Transverse colon (tissue), 4 donors: ENCODE results near the gene MID2. TPM values are rescaled to one million over a fixed set of nuclear protein-coding genes. Genes with fewer than 3 reads are reported as not detected.
"Not testable (repeated sequence)": the region's sequence is repeated elsewhere in the genome, so short reads cannot be mapped to it uniquely, and the experiment has no call there.

Experiments used
- DNase-seq: peaks from one replicate; pipeline ENCODE4 v3.0.0-alpha.2; 2019
- H3K27ac ChIP-seq, 4 donors: fragments of 200-600 bp; sonication (generic); 2 replicates each; pipeline ENCODE4 v1.5.1; 2016 to 2018; ENCODE audit warnings: inconsistent platforms in 4 of 4
- H3K27me3 ChIP-seq: fragments of 200-600 bp; sonication (generic); 2 replicates; pipeline ENCODE4 v1.5.1; 2017; ENCODE audit warnings: inconsistent platforms
- H3K36me3 ChIP-seq, 4 donors: fragments of 200-600 bp; sonication (generic); 2 replicates each; pipeline ENCODE4 v1.5.1; 2017 to 2019; ENCODE audit warnings: inconsistent platforms in 4 of 4
- H3K4me1 ChIP-seq, 4 donors: fragments of 200-600 bp; sonication (generic); 2 replicates each; pipeline ENCODE4 v1.5.1; 2017 to 2020; ENCODE audit warnings: inconsistent platforms in 4 of 4
- H3K4me3 ChIP-seq, 4 donors: fragments of 200-600 bp; sonication (generic); 1 replicate in 1 of 4; 2 replicates in 3 of 4; pipeline versions ENCODE4 v1.5.1 to v1.6.1; 2017 to 2019; ENCODE audit warnings: inconsistent platforms in 4 of 4
- H3K9me3 ChIP-seq, 2 donors: fragments of 200-600 bp; sonication (generic); 2 replicates each; pipeline ENCODE4 v1.5.1; 2017 to 2019; ENCODE audit warnings: inconsistent platforms in 2 of 2
- EP300 ChIP-seq: sonication (generic); formaldehyde crosslinking; IDR thresholded peaks from one replicate; pipeline ENCODE4 v1.6.1; 2017; ENCODE audit warnings: antibody characterized with exemption, low read depth
- POLR2A ChIP-seq: fragments of 450-650 bp; IDR thresholded peaks from one replicate; pipeline ENCODE4 v1.6.1; 2016; ENCODE audit warnings: antibody characterized with exemption, mild to moderate bottlenecking, moderate library complexity
- POLR2AphosphoS5 ChIP-seq, 3 donors: sonication (generic); formaldehyde crosslinking; IDR thresholded peaks; one replicate each; pipeline ENCODE4 v1.6.1; 2016; ENCODE audit warnings: antibody characterized with exemption in 3 of 3
- WGBS, 2 donors: methylation state at CpG; one replicate each; pipeline ENCODE4 v1.1.5; 2018; ENCODE audit warnings: low coverage in 1 of 2; 5-methylcytosine and 5-hydroxymethylcytosine counted together
- in situ Hi-C, 4 donors: fragments of 200-750 bp; cut with MboI; loops; one replicate each; pipeline versions ENCODE4 v1.15.0 to v1.15.1; 2017; ENCODE audit warnings: low sequenced_read_pairs in 3 of 4, low pct_ligation_motif_present in 1 of 4, low pct_unique_long_range_greater_than_20kb in 1 of 4
- intact Hi-C: fragments of 100-400 bp; cut with DNase I; formaldehyde crosslinking; loops from one replicate; pipeline ENCODE4 v1.15.1; 2023; ENCODE audit warnings: low total_unique reads
- total RNA-seq, 4 donors: library from RNA; depleted of rRNA; stranded (reverse); fragments of >200 nt; gene quantifications; one replicate each; pipeline ENCODE4 v1.1.0, GENCODE V29; 2016
- TF ChIP-seq, protein P1 (sequence below), 5 experiments: fragments of 200-600 bp in 3 of 5; fragments of 450-650 bp in 2 of 5; sonication (generic) in 3 of 5; IDR thresholded peaks; 1 replicate in 2 of 5; 2 replicates in 3 of 5; pipeline ENCODE4 v1.5.1; 2016 to 2017; ENCODE audit warnings: antibody characterized with exemption in 5 of 5, inconsistent platforms in 3 of 5, mild to moderate bottlenecking in 2 of 5, moderate library complexity in 1 of 5

The MID2 gene
- total RNA-seq, 4 donors from 2014 or later, result 4.6 to 76.6 (median 12.8) TPM

DNA sequence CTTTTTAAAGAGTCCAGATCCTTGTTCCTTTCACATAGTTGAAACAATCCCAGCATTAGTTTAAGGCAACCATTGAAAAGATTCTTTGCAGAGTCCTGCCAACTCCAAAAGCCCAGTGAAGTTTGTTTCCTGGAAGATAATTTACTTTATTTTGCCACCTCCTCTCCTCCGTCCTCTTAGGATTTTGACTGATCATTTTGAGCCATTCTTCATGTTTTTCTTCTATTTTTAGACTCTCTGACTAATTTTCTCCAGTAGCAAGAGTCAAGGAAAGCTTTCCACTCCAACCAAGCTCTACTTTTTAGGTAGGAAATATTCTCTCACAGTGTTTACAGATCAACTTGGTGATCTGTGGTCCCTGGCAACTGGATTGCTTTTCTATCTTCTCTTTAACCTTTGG, 37.8 kb upstream of the MID2 start:
- in situ Hi-C loops, result loop anchor here in 1 of 4 donors (25.0 kb wide), 1 partner anchor 776 kb away; the partner anchor contains the start of gene MORC4

DNA sequence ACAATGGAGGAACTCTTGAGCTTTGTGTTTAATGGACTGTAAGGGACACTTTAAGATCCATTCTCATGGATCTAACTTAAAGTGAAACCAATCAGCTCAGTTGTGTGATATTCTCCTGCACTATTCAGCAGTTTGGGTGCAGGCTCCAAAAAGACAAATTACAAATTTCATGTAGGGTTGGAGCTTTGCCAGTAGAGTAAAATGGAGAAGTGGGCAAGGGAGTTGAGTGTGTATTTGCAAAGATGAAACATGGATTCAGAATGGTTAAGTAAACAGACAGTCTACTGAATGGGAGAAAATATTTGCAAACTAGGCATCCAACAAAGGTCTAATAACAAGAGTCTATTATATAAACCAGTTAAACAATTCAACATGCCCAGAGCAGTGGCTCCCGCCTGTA, 21.2 kb upstream of the MID2 start:
- no peaks in the 10 kb centered on the region for H3K9me3 ChIP-seq
- in situ Hi-C loops, result no loop called here
- DNase-seq, result no peak
- TF ChIP-seq POLR2A, result no peak
- no peak for TF ChIP-seq EP300
- TF ChIP-seq POLR2AphosphoS5 (IDR thresholded peaks at IDR 0.05), result no peak
- TF ChIP-seq, protein P1, sequence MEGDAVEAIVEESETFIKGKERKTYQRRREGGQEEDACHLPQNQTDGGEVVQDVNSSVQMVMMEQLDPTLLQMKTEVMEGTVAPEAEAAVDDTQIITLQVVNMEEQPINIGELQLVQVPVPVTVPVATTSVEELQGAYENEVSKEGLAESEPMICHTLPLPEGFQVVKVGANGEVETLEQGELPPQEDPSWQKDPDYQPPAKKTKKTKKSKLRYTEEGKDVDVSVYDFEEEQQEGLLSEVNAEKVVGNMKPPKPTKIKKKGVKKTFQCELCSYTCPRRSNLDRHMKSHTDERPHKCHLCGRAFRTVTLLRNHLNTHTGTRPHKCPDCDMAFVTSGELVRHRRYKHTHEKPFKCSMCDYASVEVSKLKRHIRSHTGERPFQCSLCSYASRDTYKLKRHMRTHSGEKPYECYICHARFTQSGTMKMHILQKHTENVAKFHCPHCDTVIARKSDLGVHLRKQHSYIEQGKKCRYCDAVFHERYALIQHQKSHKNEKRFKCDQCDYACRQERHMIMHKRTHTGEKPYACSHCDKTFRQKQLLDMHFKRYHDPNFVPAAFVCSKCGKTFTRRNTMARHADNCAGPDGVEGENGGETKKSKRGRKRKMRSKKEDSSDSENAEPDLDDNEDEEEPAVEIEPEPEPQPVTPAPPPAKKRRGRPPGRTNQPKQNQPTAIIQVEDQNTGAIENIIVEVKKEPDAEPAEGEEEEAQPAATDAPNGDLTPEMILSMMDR (IDR thresholded peaks at IDR 0.05), result no peak
- intact Hi-C loops, result no loop called here
- H3K4me3 ChIP-seq, result no peak overlapping the region
- no peak overlapping the region for H3K27ac ChIP-seq
- 64% methylated on average over 1 of the region's 1 CpG; no CpG with 5 or more reads in 1 of the 2 donors for WGBS, 2 donors
- no peaks in the 10 kb centered on the region for H3K27me3 ChIP-seq
- no peaks in the 10 kb centered on the region for H3K36me3 ChIP-seq
- no peaks in the 10 kb centered on the region for H3K4me1 ChIP-seq

More for the DNA sequence above, 37.8 kb upstream of the MID2 start:
- no peaks in the 10 kb centered on the region for H3K27me3 ChIP-seq
- no peaks in the 10 kb centered on the region for H3K9me3 ChIP-seq
- intact Hi-C loops, result no loop called here
- H3K27ac ChIP-seq, result no peak overlapping the region
- H3K4me1 ChIP-seq, result no peaks in the 10 kb centered on the region
- WGBS, 2 donors, result 21% methylated on average over 1 of the region's 1 CpG; no CpG with 5 or more reads in 1 of the 2 donors
- no peak for TF ChIP-seq POLR2A
- TF ChIP-seq, protein P1 (IDR thresholded peaks at IDR 0.05), result no peak
- no peak for TF ChIP-seq EP300
- DNase-seq, result no peak
- no peaks in the 10 kb centered on the region for H3K36me3 ChIP-seq
- H3K4me3 ChIP-seq, result no peak overlapping the region

DNA sequence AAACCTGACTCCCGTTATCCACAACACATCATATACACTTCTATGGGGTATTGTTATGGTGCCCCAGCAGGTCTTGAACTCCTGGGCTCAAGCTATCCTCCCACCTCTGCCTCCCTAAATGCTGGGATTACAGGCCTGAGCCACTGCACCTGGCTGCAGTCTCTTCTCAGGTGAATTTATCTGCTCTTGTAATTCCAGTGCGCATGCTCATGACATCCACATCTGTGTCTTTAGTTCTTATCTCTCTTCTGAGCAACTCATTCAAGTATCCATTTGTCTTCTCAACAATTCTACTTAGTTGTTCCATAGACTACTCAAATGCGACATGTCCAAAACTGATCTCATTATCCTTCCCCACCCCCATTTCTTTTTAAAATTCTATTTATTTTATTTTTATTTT, 20.5 kb upstream of the MID2 start:
- no peak for TF ChIP-seq POLR2A
- TF ChIP-seq, protein P1 (IDR thresholded peaks at IDR 0.05), result no peak
- TF ChIP-seq EP300, result no peak
- no peak for TF ChIP-seq POLR2AphosphoS5 (IDR thresholded peaks at IDR 0.05)
- Histone ChIP-seq H3K4me3 (no peak overlapping the region), H3K27ac (no peak overlapping the region), H3K4me1 (no peaks in the 10 kb centered on the region), H3K36me3 (no peaks in the 10 kb centered on the region), H3K9me3 (no peaks in the 10 kb centered on the region), H3K27me3 (no peaks in the 10 kb centered on the region)
- in situ Hi-C loops (no loop called here), intact Hi-C loops (no loop called here)
- DNase-seq, result no peak
- WGBS, 2 donors, result 94 to 100% methylated on average over 1 to 3 of the region's 3 CpGs

DNA sequence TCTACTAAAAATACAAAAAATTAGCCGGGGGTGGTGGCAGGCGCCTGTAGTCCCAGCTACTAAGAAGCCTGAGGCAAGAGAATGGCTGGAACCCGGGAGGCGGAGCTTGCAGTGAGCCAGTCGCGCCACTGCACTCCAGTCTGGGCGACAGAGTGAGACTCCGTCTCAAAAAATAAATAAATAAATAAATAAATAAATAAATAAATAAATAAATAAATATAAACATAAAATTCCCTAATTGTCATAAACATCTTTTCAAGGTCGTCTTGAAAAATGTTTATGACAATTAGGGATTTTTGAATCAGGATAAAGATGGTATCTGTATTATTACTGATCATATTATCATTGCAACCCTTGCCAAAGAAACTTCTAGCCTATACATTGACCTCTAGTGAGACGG, 15.6 kb upstream of the MID2 start:
- 82 to 84% methylated on average over 7 to 10 of the region's 10 CpGs for WGBS, 2 donors
- in situ Hi-C loops, result not testable (repeated sequence)

DNA sequence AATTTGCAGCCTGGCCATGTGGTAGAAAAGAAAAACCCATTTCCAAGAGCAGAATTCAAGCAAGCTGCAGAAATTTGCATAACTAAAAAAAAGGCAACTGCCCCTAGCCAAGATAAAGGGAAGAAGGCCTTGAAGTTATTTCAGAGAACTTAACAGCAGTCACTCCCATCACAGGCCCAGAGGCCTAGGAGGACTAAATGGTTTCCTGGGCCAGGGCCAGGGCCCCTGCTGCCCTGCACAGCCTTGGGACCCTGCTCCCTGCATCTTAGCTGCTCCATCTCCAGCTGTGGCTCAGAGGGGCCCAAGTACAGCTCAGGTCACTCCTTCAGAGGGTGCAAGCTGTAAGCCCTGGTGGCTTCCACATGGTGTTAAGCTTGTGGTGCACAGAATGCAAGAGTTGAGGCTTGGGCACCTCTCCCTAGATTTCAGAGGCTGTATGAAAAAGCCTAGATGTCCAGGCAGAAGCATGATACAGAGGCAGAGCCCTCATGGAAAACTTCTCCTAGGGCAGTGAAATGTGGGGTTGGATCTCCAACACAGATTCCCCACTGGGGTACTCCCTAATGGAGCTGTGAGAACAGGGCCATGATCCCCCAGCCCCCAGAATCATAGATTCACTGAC, 6.7 kb upstream of the MID2 start:
- in situ Hi-C loops, result no loop called here
- Histone ChIP-seq H3K4me3 (no peak overlapping the region), H3K9me3 (no peaks in the 10 kb centered on the region), H3K27ac (no peak overlapping the region), H3K27me3 (no peaks in the 10 kb centered on the region), H3K4me1 (no peaks in the 10 kb centered on the region), H3K36me3 (no peaks in the 10 kb centered on the region)
- intact Hi-C loops, result no loop called here
- TF ChIP-seq EP300, result no peak
- TF ChIP-seq, protein P1 (IDR thresholded peaks at IDR 0.05), result no peak
- no peak for TF ChIP-seq POLR2A
- TF ChIP-seq POLR2AphosphoS5 (IDR thresholded peaks at IDR 0.05), result no peak
- DNase-seq, result no peak

More for the DNA sequence above, 15.6 kb upstream of the MID2 start:
- intact Hi-C loops, H3K36me3 ChIP-seq, H3K27ac ChIP-seq, H3K27me3 ChIP-seq, H3K4me3 ChIP-seq, DNase-seq, H3K9me3 ChIP-seq, H3K4me1 ChIP-seq: not testable (repeated sequence)
